ENCODE measurements around the gene PPARGC1A.

The PPARGC1A gene

GRCh38 chr4:23878912-23879732, 10.7 kb downstream of the PPARGC1A start:
- no peak for DNase-seq

- no peak for DNase-seq
Observed at GRCh38 chr4:23878246-23878891, 11.5 kb downstream of the PPARGC1A start.

- no peak for DNase-seq
Observed at GRCh38 chr4:23877758-23878229, 12.1 kb downstream of the PPARGC1A start.

- DNase-seq = no peak
Observed at GRCh38 chr4:23876418-23877089, 13.3 kb downstream of the PPARGC1A start.

GRCh38 chr4:23875317-23875716, 14.5 kb downstream of the PPARGC1A start:
- no peak for DNase-seq

- no peak for DNase-seq
Observed at GRCh38 chr4:23874536-23874901, 15.3 kb downstream of the PPARGC1A start.

- DNase-seq = no peak
Observed at GRCh38 chr4:23873717-23874535, 15.9 kb downstream of the PPARGC1A start.

- DNase-seq = no peak
Observed at GRCh38 chr4:23871426-23871825, 18.4 kb downstream of the PPARGC1A start.

- no peak for DNase-seq
Observed at GRCh38 chr4:23866450-23867075, 23.3 kb downstream of the PPARGC1A start.

- no peak for DNase-seq
Observed at GRCh38 chr4:23861897-23862296, 27.9 kb downstream of the PPARGC1A start.

- DNase-seq = no peak
Observed at GRCh38 chr4:23860919-23861318, 28.9 kb downstream of the PPARGC1A start.

- peak in 2 of 14 donors; percentile 6 to 9 for DNase-seq
Observed at GRCh38 chr4:23857367-23857959, 32.4 kb downstream of the PPARGC1A start.

- DNase-seq = peak in 1 of 14 donors; percentile 15
Observed at GRCh38 chr4:23856630-23857029, 33.2 kb downstream of the PPARGC1A start.

GRCh38 chr4:23855912-23856605, 33.8 kb downstream of the PPARGC1A start:
- DNase-seq = peak in 1 of 14 donors; percentile 3

- no peak for DNase-seq
Observed at GRCh38 chr4:23853986-23854660, 35.7 kb downstream of the PPARGC1A start.

- DNase-seq = no peak
Observed at GRCh38 chr4:23851464-23851863, 38.4 kb downstream of the PPARGC1A start.

- DNase-seq = no peak
Observed at GRCh38 chr4:23847158-23847557, 42.7 kb downstream of the PPARGC1A start.

GRCh38 chr4:23844961-23845360, 44.9 kb downstream of the PPARGC1A start:
- DNase-seq = no peak

- no peak for DNase-seq
Observed at GRCh38 chr4:23839279-23839678, 50.6 kb downstream of the PPARGC1A start.

GRCh38 chr4:23838607-23839006, 51.2 kb downstream of the PPARGC1A start:
- no peak for DNase-seq
